HepG2 (cell line): ENCODE data around the gene AADACL2. TPM values are rescaled to one million over a fixed set of nuclear protein-coding genes. Genes with fewer than 3 reads are reported as not detected.

ENCODE experiments used
- ATAC-seq: fragments of 200-7000 bp; cut with Tn5 transposase; 3 replicates; pipeline ENCODE4 v1.9.1; 2020; ENCODE audit warnings: mild to moderate bottlenecking, moderate library complexity
- BruUV-seq: library from RNA; stranded (reverse); fragments of 400-500 nt; replicated peaks from 2 replicates; lab custom pipeline; 2021; lab: Mats Ljungman, UMichigan
- CTCF ChIA-PET: fragments of 300-600 bp; formaldehyde crosslinking; extraction: SDS; loops from one replicate; lab custom pipeline; 2021; ENCODE audit warnings: low total read pairs, inconsistent platforms, low intra/inter-chr PET ratio; lab: Yijun Ruan, JAX
- POLR2A ChIA-PET: fragments of 350-600 bp; sonication (Branson Sonifier 250); formaldehyde crosslinking; loops from one replicate; lab custom pipeline; 2020; ENCODE audit warnings: antibody characterized with exemption, inconsistent platforms; lab: Yijun Ruan, JAX
- DNase-seq: peaks from one replicate; pipeline ENCODE4 v3.0.0-alpha.2; 2015; ENCODE audit warnings: low spot score
- FAIRE-seq: peaks from 3 replicates; lab custom pipeline; 2011; peaks lifted over from hg19 to GRCh38; lab: Jason Lieb, UNC
- H2AFZ ChIP-seq: one replicate; pipeline ENCODE4 v1.6.1; 2011; ENCODE audit warnings: low read length, inconsistent platforms
- H3K27ac ChIP-seq: fragments of 300-600 bp; 3 replicates; pipeline ENCODE4 v1.8.0; 2011; ENCODE audit warnings: mixed run types, mild to moderate bottlenecking, mixed read lengths, low read length, inconsistent platforms; ENCODE audit not compliant: insufficient read depth; ENCODE audit errors: extremely low read length
- H3K27me3 ChIP-seq, 2 experiments: fragments of 200-600 bp in 1 of 2; 2 replicates in 1 of 2; 3 replicates in 1 of 2; pipeline versions ENCODE4 v1.6.0 to v1.8.0; 2011; ENCODE audit warnings: low read length in 2 of 2, mild to moderate bottlenecking in 2 of 2, moderate library complexity in 2 of 2, inconsistent platforms in 1 of 2; ENCODE audit not compliant: insufficient read depth in 2 of 2, control insufficient read depth in 1 of 2
- H3K36me3 ChIP-seq, 2 experiments: fragments of 200-600 bp in 1 of 2; replicated peaks in 1 of 2; 2 replicates in 1 of 2; 3 replicates in 1 of 2; pipeline versions ENCODE4 v1.5.1 to v1.8.0; 2011; ENCODE audit warnings: low read length in 2 of 2, inconsistent platforms in 1 of 2; ENCODE audit not compliant: insufficient read depth in 2 of 2, control insufficient read depth in 1 of 2
- H3K4me1 ChIP-seq: 2 replicates; pipeline ENCODE4 v1.5.1; 2012; ENCODE audit warnings: low read length, inconsistent platforms; ENCODE audit not compliant: insufficient read depth
- H3K4me2 ChIP-seq: 2 replicates; pipeline ENCODE4 v1.6.0; 2011; ENCODE audit warnings: low read depth, low read length, inconsistent platforms
- H3K4me3 ChIP-seq, 3 experiments: fragments of 200-600 bp in 1 of 3; sonication (generic), shearing (Covaris generic) in 1 of 3; replicated peaks in 1 of 3; 2 replicates each; pipeline ENCODE4 v1.5.1; 2011 to 2016; ENCODE audit warnings: low read length in 3 of 3, inconsistent platforms in 2 of 3, low read depth in 2 of 3, mild to moderate bottlenecking in 2 of 3, control low read depth in 1 of 3, mixed read lengths in 1 of 3; ENCODE audit not compliant: insufficient read depth in 1 of 3
- H3K79me2 ChIP-seq: one replicate; pipeline ENCODE4 v1.6.1; 2011; ENCODE audit warnings: low read length, inconsistent platforms; ENCODE audit not compliant: insufficient read depth
- H3K9ac ChIP-seq: 2 replicates; pipeline ENCODE4 v1.6.0; 2011; ENCODE audit warnings: mild to moderate bottlenecking, low read depth, low read length, inconsistent platforms; ENCODE audit not compliant: insufficient read depth
- H3K9me3 ChIP-seq: 2 replicates; pipeline ENCODE4 v1.5.1; 2012; ENCODE audit warnings: mild to moderate bottlenecking, low read length
- H4K20me1 ChIP-seq: 2 replicates; pipeline ENCODE4 v1.6.0; 2011; ENCODE audit warnings: inconsistent platforms, mild to moderate bottlenecking, low read length, moderate library complexity; ENCODE audit not compliant: insufficient read depth
- ETV5 ChIP-seq: IDR thresholded peaks from 2 replicates; pipeline ENCODE4 v1.6.1; 2018; ENCODE audit warnings: missing biosample characterization, missing genetic modification reagents, inconsistent platforms, borderline replicate concordance
- FOXP1 ChIP-seq, 2 experiments: fragments of 450-650 bp in 1 of 2; IDR thresholded peaks; 2 replicates each; pipeline ENCODE4 v1.6.1; 2017 to 2018; ENCODE audit warnings: antibody characterized with exemption in 1 of 2
- in situ Hi-C: cut with HindIII; loops from 2 replicates; pipeline ENCODE4 v1.10.0; 2017; ENCODE audit warnings: low pct_unique_long_range_greater_than_20kb; ENCODE audit not compliant: extremely low pct_ligation_motif_present
- intact Hi-C: fragments of 100-400 bp; cut with micrococcal nuclease; formaldehyde crosslinking; loops from one replicate; pipeline ENCODE4 v1.10.0; 2022; ENCODE audit not compliant: unreplicated experiment
- polyA plus RNA-seq, 8 experiments: library from polyadenylated mRNA; depleted of rRNA in 3 of 8; stranded (reverse) in 7 of 8; unstranded in 1 of 8; fragments of >200 nt; fragmentation: Illumina TruSeq in 4 of 8; extraction: Trizol in 4 of 8; gene quantifications; 2 replicates each; pipeline versions ENCODE4 v1.2.1 to v1.2.3, GENCODE V29; 2011 to 2016; ENCODE audit warnings: low read depth in 4 of 8, missing spikeins in 1 of 8, mixed read lengths in 1 of 8; ENCODE audit not compliant: insufficient read depth in 1 of 8
- total RNA-seq, 5 experiments: library from RNA; depleted of rRNA; stranded (reverse); fragments of >200 nt; fragmentation: Illumina TruSeq; extraction: Trizol; gene quantifications; 2 replicates each; pipeline ENCODE4 v1.2.3, GENCODE V29; 2016; ENCODE audit warnings: low read depth in 1 of 5
- TF ChIP-seq, protein P1 (sequence below): IDR thresholded peaks from 2 replicates; pipeline ENCODE4 v1.4.0; 2020; ENCODE audit warnings: mild to moderate bottlenecking, missing genetic modification reagents
- TF ChIP-seq, protein P2 (sequence below): sonication (generic); formaldehyde crosslinking; IDR thresholded peaks from 2 replicates; pipeline ENCODE4 v1.4.0; 2020; ENCODE audit warnings: missing genetic modification reagents

AADACL2 gene
- total and polyA plus RNA-seq, 2 of the 13 experiments (the other 11 are each of a cell fraction or from before 2014, with no cell fraction given) = not detected

DNA sequence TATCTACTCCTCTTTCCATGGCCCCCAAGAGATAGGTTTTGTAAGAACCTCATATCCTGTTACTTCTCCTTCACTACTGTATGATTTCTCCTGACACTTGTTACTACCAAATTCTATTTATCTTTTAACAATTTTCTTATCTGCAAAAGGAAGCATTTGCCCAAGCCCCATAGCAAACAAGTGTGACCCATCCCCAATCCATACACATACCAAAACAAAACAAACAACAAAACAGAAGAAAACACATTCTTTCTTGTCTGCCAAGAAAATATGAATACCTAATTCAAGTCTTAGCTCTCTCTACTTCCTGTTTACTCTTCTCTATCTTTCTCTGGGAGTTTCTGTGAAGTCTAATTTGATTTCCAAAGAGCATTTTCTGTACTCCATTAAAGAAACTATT is 41.2 kb downstream of the AADACL2 start:
- no TSS peak for BruUV-seq
- H3K9me3 ChIP-seq = no peaks in the 10 kb centered on the region
- H3K79me2 ChIP-seq = no peaks in the 10 kb centered on the region
- ATAC-seq (no peak), FAIRE-seq (no peak), DNase-seq (no peak)
- in situ Hi-C loops (loop anchor here (25.0 kb wide), 1 partner anchor 563 kb away; the partner anchor contains the start of gene GPR171), intact Hi-C loops (loop anchor here (5.0 kb wide), 1 partner anchor 48 kb away; no protein-coding TSS in a partner anchor)
- peaks cover 47% of the 10 kb centered on the region for H3K4me1 ChIP-seq
- H3K9ac ChIP-seq = no peak overlapping the region
- H3K27me3 ChIP-seq = no peaks in the 10 kb centered on the region
- no peak overlapping the region for H3K27ac ChIP-seq
- ChIA-PET POLR2A (no interaction called here), CTCF (no interaction called here)
- H3K36me3 ChIP-seq = no peaks in the 10 kb centered on the region
- peak overlapping the region; percentile 36 for H2AFZ ChIP-seq
- no peak overlapping the region for H3K4me3 ChIP-seq
- no peak overlapping the region for H3K4me2 ChIP-seq
- no peaks in the 10 kb centered on the region for H4K20me1 ChIP-seq
- TF ChIP-seq, protein P1, sequence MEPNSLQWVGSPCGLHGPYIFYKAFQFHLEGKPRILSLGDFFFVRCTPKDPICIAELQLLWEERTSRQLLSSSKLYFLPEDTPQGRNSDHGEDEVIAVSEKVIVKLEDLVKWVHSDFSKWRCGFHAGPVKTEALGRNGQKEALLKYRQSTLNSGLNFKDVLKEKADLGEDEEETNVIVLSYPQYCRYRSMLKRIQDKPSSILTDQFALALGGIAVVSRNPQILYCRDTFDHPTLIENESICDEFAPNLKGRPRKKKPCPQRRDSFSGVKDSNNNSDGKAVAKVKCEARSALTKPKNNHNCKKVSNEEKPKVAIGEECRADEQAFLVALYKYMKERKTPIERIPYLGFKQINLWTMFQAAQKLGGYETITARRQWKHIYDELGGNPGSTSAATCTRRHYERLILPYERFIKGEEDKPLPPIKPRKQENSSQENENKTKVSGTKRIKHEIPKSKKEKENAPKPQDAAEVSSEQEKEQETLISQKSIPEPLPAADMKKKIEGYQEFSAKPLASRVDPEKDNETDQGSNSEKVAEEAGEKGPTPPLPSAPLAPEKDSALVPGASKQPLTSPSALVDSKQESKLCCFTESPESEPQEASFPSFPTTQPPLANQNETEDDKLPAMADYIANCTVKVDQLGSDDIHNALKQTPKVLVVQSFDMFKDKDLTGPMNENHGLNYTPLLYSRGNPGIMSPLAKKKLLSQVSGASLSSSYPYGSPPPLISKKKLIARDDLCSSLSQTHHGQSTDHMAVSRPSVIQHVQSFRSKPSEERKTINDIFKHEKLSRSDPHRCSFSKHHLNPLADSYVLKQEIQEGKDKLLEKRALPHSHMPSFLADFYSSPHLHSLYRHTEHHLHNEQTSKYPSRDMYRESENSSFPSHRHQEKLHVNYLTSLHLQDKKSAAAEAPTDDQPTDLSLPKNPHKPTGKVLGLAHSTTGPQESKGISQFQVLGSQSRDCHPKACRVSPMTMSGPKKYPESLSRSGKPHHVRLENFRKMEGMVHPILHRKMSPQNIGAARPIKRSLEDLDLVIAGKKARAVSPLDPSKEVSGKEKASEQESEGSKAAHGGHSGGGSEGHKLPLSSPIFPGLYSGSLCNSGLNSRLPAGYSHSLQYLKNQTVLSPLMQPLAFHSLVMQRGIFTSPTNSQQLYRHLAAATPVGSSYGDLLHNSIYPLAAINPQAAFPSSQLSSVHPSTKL (CRISPR knock-in tag) = 0 out of 2 replicates have a peak, but pooled peaks have one; percentile 12
- TF ChIP-seq ETV5 (CRISPR knock-in tag) = no peak
- TF ChIP-seq FOXP1 (IDR thresholded peaks at IDR 0.05) = no peak
- peak; percentile 45; the same call in 1 of the 2 replicates for TF ChIP-seq FOXP1 (CRISPR knock-in tag; IDR thresholded peaks at IDR 0.05)
- TF ChIP-seq, protein P2, sequence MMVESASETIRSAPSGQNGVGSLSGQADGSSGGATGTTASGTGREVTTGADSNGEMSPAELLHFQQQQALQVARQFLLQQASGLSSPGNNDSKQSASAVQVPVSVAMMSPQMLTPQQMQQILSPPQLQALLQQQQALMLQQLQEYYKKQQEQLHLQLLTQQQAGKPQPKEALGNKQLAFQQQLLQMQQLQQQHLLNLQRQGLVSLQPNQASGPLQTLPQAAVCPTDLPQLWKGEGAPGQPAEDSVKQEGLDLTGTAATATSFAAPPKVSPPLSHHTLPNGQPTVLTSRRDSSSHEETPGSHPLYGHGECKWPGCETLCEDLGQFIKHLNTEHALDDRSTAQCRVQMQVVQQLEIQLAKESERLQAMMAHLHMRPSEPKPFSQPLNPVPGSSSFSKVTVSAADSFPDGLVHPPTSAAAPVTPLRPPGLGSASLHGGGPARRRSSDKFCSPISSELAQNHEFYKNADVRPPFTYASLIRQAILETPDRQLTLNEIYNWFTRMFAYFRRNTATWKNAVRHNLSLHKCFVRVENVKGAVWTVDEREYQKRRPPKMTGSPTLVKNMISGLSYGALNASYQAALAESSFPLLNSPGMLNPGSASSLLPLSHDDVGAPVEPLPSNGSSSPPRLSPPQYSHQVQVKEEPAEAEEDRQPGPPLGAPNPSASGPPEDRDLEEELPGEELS = 0 out of 2 replicates have a peak, but pooled peaks have one; percentile 19
